GM23248 (cell line): ENCODE data around the gene FEZF2. TPM values are rescaled to one million over a fixed set of nuclear protein-coding genes. Genes with fewer than 3 reads are reported as not detected.

Source experiments
- DNase-seq: peaks from one replicate; pipeline ENCODE4 v3.0.0-alpha.2; 2015
- H2AFZ ChIP-seq: fragments of 200-600 bp; sonication (generic); 2 replicates; pipeline ENCODE4 v1.6.1; 2016; ENCODE audit warnings: antibody characterized with exemption
- H3F3A ChIP-seq: fragments of 200-600 bp; sonication (generic); 2 replicates; pipeline ENCODE4 v1.6.1; 2016; ENCODE audit warnings: mild to moderate bottlenecking, antibody characterized with exemption, mixed run types; ENCODE audit not compliant: insufficient read depth
- H3K27ac ChIP-seq: fragments of 200-600 bp; sonication (generic); 2 replicates; pipeline ENCODE4 v1.5.1; 2016; ENCODE audit warnings: mild to moderate bottlenecking
- H3K27me3 ChIP-seq: fragments of 200-600 bp; sonication (generic); replicated peaks from 2 replicates; pipeline ENCODE4 v1.6.1; 2016; ENCODE audit warnings: mild to moderate bottlenecking; ENCODE audit not compliant: insufficient read depth
- H3K36me3 ChIP-seq: fragments of 200-600 bp; sonication (generic); 2 replicates; pipeline ENCODE4 v1.6.1; 2016; ENCODE audit warnings: low read depth, mild to moderate bottlenecking
- H3K4me1 ChIP-seq: fragments of 200-600 bp; sonication (generic); 2 replicates; pipeline ENCODE4 v1.6.1; 2016; ENCODE audit warnings: mild to moderate bottlenecking; ENCODE audit not compliant: insufficient read depth
- H3K4me2 ChIP-seq: fragments of 200-600 bp; sonication (generic); one replicate; pipeline ENCODE4 v1.6.1; 2016; ENCODE audit warnings: mild to moderate bottlenecking; ENCODE audit not compliant: unreplicated experiment
- H3K4me3 ChIP-seq: fragments of 200-600 bp; sonication (generic); 2 replicates; pipeline ENCODE4 v1.5.1; 2016; ENCODE audit warnings: mild to moderate bottlenecking
- H3K79me2 ChIP-seq: fragments of 200-600 bp; sonication (generic); 2 replicates; pipeline ENCODE4 v1.6.1; 2016; ENCODE audit warnings: mild to moderate bottlenecking; ENCODE audit not compliant: insufficient read depth
- H3K9ac ChIP-seq: fragments of 200-600 bp; sonication (generic); 2 replicates; pipeline ENCODE4 v1.6.1; 2016; ENCODE audit warnings: mild to moderate bottlenecking
- H3K9me2 ChIP-seq: fragments of 200-600 bp; sonication (generic); 2 replicates; pipeline ENCODE4 v1.6.1; 2016; ENCODE audit warnings: mixed run types, mild to moderate bottlenecking, moderate library complexity; ENCODE audit not compliant: insufficient read depth
- H3K9me3 ChIP-seq: fragments of 200-600 bp; sonication (generic); one replicate; pipeline ENCODE4 v1.6.1; 2017; ENCODE audit warnings: low read depth
- H4K20me1 ChIP-seq: fragments of 200-600 bp; sonication (generic); 2 replicates; pipeline ENCODE4 v1.6.0; 2016; ENCODE audit not compliant: insufficient read depth
- EZH2 ChIP-seq: fragments of 200-600 bp; sonication (generic); IDR thresholded peaks from 2 replicates; pipeline ENCODE4 v1.6.1; 2018; ENCODE audit warnings: antibody characterized with exemption, mild to moderate bottlenecking; ENCODE audit not compliant: insufficient read depth, poor library complexity, severe bottlenecking
- EZH2phosphoT487 ChIP-seq: fragments of 200-600 bp; sonication (generic); IDR thresholded peaks from 2 replicates; pipeline ENCODE4 v1.6.1; 2018; ENCODE audit warnings: antibody characterized with exemption, moderate library complexity, mild to moderate bottlenecking, low read depth; ENCODE audit not compliant: insufficient read depth
- WGBS, 2 experiments: methylation state at CpG; one replicate each; pipeline ENCODE4 v1.1.6; 2015 to 2017; ENCODE audit warnings: low lambda C conversion rate in 2 of 2, low coverage in 1 of 2; ENCODE audit errors: missing lambda C conversion rate in 2 of 2; 5-methylcytosine and 5-hydroxymethylcytosine counted together
- in situ Hi-C: fragments of 300-500 bp; cut with MboI; formaldehyde crosslinking; loops from 2 replicates; pipeline ENCODE4 v1.15.0; 2020
- polyA plus RNA-seq: library from polyadenylated mRNA; unstranded; fragments of >200 nt; fragmentation: Nextera tagmentation; extraction: Ambion mirVana; gene quantifications from 2 replicates; pipeline ENCODE4 v1.2.1, GENCODE V29; 2016
- total RNA-seq: library from RNA; depleted of rRNA; stranded (reverse); fragments of >200 nt; shearing (Covaris generic); gene quantifications from 2 replicates; pipeline ENCODE4 v1.2.3, GENCODE V29; 2014

Gene FEZF2
- total and polyA plus RNA-seq, 2 experiments from 2014 or later = not detected

DNA sequence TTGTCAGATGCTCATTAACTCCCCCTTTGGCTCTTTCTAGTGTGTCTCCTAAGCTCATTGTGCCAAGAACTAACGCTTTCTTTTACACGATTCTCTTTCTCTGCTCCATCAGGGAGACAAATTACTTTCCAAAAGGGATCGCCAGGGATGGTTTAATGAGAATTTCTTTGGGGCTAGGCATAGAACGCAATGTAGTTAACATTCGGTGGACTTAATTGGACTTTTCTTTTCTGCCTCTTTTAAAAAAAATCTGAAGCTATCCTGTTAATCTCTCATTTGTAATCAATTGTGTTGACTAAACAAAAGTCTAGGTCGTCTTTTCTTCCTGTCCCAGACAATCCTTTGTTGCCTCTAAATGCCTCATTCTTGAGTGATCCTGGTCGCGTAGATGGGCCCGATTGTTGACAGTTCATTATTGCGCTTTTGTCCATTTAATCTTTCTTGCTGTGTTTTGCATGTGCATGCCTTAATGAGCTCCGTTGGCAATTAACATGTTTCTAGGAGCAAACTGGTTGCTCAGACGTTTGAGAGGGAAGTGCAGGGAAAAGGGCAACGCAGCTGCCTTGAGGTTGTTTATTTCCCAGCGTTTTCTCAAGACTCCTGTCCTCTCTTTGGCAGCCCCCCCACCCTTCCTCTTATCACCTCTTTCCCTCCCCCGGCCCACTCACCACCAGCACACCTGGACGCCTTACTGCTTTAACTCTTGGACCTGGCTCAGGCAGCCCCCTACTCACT is 7.8 kb downstream of the FEZF2 start:
- Histone ChIP-seq H3K27ac (no peak overlapping the region), H2AFZ (no peak overlapping the region), H3K27me3 (peaks cover 67% of the 10 kb centered on the region), H3K36me3 (no peaks in the 10 kb centered on the region), H3K9ac (no peak overlapping the region), H4K20me1 (no peaks in the 10 kb centered on the region), H3F3A (no peaks in the 10 kb centered on the region), H3K9me2 (no peaks in the 10 kb centered on the region), H3K4me3 (no peak overlapping the region), H3K79me2 (no peaks in the 10 kb centered on the region), H3K4me1 (no peaks in the 10 kb centered on the region), H3K4me2 (no peak overlapping the region), H3K9me3 (no peaks in the 10 kb centered on the region)
- TF ChIP-seq EZH2 (no peak), EZH2phosphoT487 (no peak)
- no peak for DNase-seq
- in situ Hi-C loops = no loop called here
- 24 to 32% methylated on average over 16 of the region's 16 CpGs for WGBS, 2 experiments

DNA sequence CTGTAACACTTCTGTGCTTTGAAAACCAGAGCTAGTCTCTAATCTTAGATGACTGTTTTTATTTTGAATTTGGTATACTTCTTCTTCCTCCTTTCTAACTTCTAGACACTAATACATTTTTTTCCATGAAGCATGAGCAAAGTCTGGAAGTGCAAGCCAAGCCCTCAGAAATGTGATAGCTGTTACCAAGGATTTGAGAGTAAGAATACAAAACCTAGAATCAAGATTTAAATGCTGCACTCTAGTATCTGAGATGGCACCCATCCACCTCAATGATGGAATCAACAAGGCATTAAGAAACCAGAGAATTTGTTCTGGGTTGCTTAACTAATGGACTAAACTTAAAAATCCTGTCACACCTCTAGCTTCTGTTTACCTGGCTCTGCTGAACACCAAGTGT is 9.2 kb downstream of the FEZF2 start:
- no peak overlapping the region for H3K27ac ChIP-seq
- no peak for DNase-seq
- H3F3A ChIP-seq = no peaks in the 10 kb centered on the region
- no peak overlapping the region for H3K4me3 ChIP-seq
- H3K27me3 ChIP-seq = peaks cover 53% of the 10 kb centered on the region
- H2AFZ ChIP-seq = no peak overlapping the region
- H3K9ac ChIP-seq = no peak overlapping the region
- no peak for TF ChIP-seq EZH2
- no peak for TF ChIP-seq EZH2phosphoT487
- in situ Hi-C loops = no loop called here
- no peaks in the 10 kb centered on the region for H4K20me1 ChIP-seq
- H3K4me1 ChIP-seq = no peaks in the 10 kb centered on the region
- no peaks in the 10 kb centered on the region for H3K36me3 ChIP-seq
- no peak overlapping the region for H3K4me2 ChIP-seq
- H3K9me2 ChIP-seq = no peaks in the 10 kb centered on the region
- no peaks in the 10 kb centered on the region for H3K79me2 ChIP-seq
- no peaks in the 10 kb centered on the region for H3K9me3 ChIP-seq

DNA sequence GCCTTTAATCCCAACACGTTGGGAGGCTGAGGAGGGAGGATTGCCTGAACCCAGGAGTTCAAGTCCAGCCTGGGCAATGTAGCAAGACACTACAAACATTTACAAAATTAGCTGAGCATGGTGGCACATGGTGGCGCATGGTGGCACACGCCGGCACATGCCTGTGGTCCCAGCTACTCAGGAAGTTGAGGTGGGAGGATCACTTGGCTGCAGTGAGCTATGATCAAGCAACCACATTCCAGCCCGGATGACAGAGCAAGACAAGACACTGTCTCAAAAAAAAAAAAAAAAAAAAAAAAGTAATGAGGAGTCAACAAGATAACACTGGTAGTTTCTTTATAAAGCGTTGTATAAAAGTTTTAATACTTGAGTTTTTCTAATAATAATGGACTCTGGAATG is 10.1 kb downstream of the FEZF2 start:
- Histone ChIP-seq H4K20me1 (no peaks in the 10 kb centered on the region), H3K9me2 (no peaks in the 10 kb centered on the region), H3K36me3 (no peaks in the 10 kb centered on the region), H2AFZ (no peak overlapping the region), H3K4me2 (no peak overlapping the region), H3F3A (no peaks in the 10 kb centered on the region), H3K9ac (no peak overlapping the region), H3K9me3 (no peaks in the 10 kb centered on the region), H3K27ac (no peak overlapping the region), H3K4me3 (no peak overlapping the region), H3K79me2 (no peaks in the 10 kb centered on the region), H3K4me1 (no peaks in the 10 kb centered on the region), H3K27me3 (peaks cover 44% of the 10 kb centered on the region)
- no peak for TF ChIP-seq EZH2
- no peak for TF ChIP-seq EZH2phosphoT487
- 71 to 72% methylated on average over 6 of the region's 6 CpGs for WGBS, 2 experiments
- DNase-seq = no peak
- in situ Hi-C loops = no loop called here

DNA sequence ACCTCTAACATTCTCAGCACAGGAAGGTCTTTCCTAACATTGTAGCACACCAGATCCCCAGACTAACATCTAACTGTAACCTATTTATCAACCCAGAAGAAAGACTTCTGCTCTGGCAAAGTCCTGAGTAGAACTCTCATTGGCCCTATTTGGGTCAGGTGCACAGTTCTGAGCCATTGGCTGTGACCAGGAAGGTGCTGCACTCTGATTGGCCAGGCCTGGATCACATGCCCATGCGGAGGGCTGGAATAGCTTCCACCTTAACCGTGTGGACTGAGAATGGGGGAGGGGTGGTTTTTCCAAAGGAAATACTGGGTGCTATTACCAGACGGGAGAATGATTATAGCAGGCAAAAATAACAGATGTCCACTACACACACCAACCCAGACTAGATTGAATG is 11.5 kb downstream of the FEZF2 start:
- TF ChIP-seq EZH2 = no peak
- no peaks in the 10 kb centered on the region for H3F3A ChIP-seq
- 33 to 36% methylated on average over 3 of the region's 3 CpGs for WGBS, 2 experiments

DNA sequence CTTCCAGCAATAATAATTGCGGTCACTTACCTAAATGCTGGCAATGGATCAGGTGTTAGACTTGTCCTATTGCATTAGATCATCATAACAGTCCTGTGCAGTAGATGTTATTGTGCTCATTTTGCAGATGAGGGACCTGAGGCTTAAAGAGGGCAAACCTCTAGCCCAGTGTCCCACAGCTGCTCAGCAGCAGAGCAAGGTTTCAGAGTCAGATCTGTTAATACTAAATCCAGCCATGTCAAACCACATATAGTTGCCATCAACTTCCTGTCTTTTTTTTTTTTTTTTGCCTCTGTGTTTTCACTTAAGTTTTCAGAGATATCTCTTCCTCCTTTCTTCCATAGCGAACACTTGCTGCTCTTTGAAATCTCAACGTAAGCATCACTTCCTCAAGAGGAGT is 12.1 kb downstream of the FEZF2 start:
- DNase-seq = no peak
- WGBS, 2 experiments = 48 to 62% methylated on average over 3 of the region's 3 CpGs
- H3K4me3 ChIP-seq = no peak overlapping the region
- H3K4me2 ChIP-seq = no peak overlapping the region
- no peaks in the 10 kb centered on the region for H3K79me2 ChIP-seq
- H2AFZ ChIP-seq = no peak overlapping the region
- H3K27me3 ChIP-seq = peaks cover 34% of the 10 kb centered on the region
- no peaks in the 10 kb centered on the region for H4K20me1 ChIP-seq
- no peak overlapping the region for H3K9ac ChIP-seq
- TF ChIP-seq EZH2 (no peak), EZH2phosphoT487 (no peak)
- H3K27ac ChIP-seq = no peak overlapping the region
- no peaks in the 10 kb centered on the region for H3K9me2 ChIP-seq
- H3F3A ChIP-seq = no peaks in the 10 kb centered on the region
- in situ Hi-C loops = no loop called here
- no peaks in the 10 kb centered on the region for H3K36me3 ChIP-seq
- H3K4me1 ChIP-seq = no peaks in the 10 kb centered on the region
- H3K9me3 ChIP-seq = no peaks in the 10 kb centered on the region

More for the DNA sequence above, 11.5 kb downstream of the FEZF2 start:
- Histone ChIP-seq H3K9me3 (no peaks in the 10 kb centered on the region), H3K27me3 (peaks cover 38% of the 10 kb centered on the region), H3K4me3 (no peak overlapping the region), H4K20me1 (no peaks in the 10 kb centered on the region), H3K27ac (no peak overlapping the region), H2AFZ (no peak overlapping the region), H3K36me3 (no peaks in the 10 kb centered on the region), H3K9ac (no peak overlapping the region), H3K4me1 (no peaks in the 10 kb centered on the region), H3K79me2 (no peaks in the 10 kb centered on the region), H3K4me2 (no peak overlapping the region), H3K9me2 (no peaks in the 10 kb centered on the region)
- in situ Hi-C loops = no loop called here
- DNase-seq = no peak
